ENCODE measurements around the gene SORCS2. TPM values are rescaled to one million over a fixed set of nuclear protein-coding genes. Genes with fewer than 3 reads are reported as not detected.

The SORCS2 gene
- total RNA-seq, 4 donors from 2014 or later = 0.26 to 17.1 (median 2.9) TPM

GRCh38 chr4:7256984-7257810 is 64.9 kb downstream of the SORCS2 start:
- H3K4me1 ChIP-seq = no peaks in the 10 kb centered on the region
- H3K4me3 ChIP-seq = no peak overlapping the region
- DNase-seq = peak; percentile 43 to 69
- no peaks in the 10 kb centered on the region for H3K36me3 ChIP-seq
- H3K27me3 ChIP-seq = no peaks in the 10 kb centered on the region
- intact Hi-C loops (cut with DNase I; ENCODE audit: low total_unique reads) = no loop called here
- TF ChIP-seq CTCF (IDR thresholded peaks at IDR 0.05) = no peak
- no peak for TF ChIP-seq POLR2A (IDR thresholded peaks at IDR 0.05)
- no peak overlapping the region for H3K27ac ChIP-seq
- H3K9me3 ChIP-seq = no peaks in the 10 kb centered on the region

- TF ChIP-seq POLR2A (IDR thresholded peaks at IDR 0.05) = no peak
- no peak for TF ChIP-seq CTCF (IDR thresholded peaks at IDR 0.05)
- H3K27ac ChIP-seq = no peak overlapping the region
- H3K4me3 ChIP-seq = no peak overlapping the region
- no peaks in the 10 kb centered on the region for H3K4me1 ChIP-seq
- DNase-seq = no peak
- no peaks in the 10 kb centered on the region for H3K27me3 ChIP-seq
- intact Hi-C loops (cut with DNase I; ENCODE audit: low total_unique reads) = no loop called here
- H3K36me3 ChIP-seq = no peaks in the 10 kb centered on the region
- H3K9me3 ChIP-seq = no peaks in the 10 kb centered on the region
Observed at GRCh38 chr4:7259039-7259438, 66.7 kb downstream of the SORCS2 start.

- Histone ChIP-seq H3K36me3 (no peaks in the 10 kb centered on the region), H3K9me3 (no peaks in the 10 kb centered on the region), H3K4me3 (no peak overlapping the region), H3K27ac (no peak overlapping the region), H3K27me3 (no peaks in the 10 kb centered on the region), H3K4me1 (no peaks in the 10 kb centered on the region)
- TF ChIP-seq POLR2A (IDR thresholded peaks at IDR 0.05) (no peak), CTCF (IDR thresholded peaks at IDR 0.05) (no peak)
- no peak for DNase-seq
- intact Hi-C loops (cut with DNase I; ENCODE audit: low total_unique reads) = no loop called here
Observed at GRCh38 chr4:7260569-7260968, 68.2 kb downstream of the SORCS2 start.

GRCh38 chr4:7261087-7261486 is 68.7 kb downstream of the SORCS2 start:
- Histone ChIP-seq H3K4me1 (no peaks in the 10 kb centered on the region), H3K27ac (no peak overlapping the region), H3K36me3 (no peaks in the 10 kb centered on the region), H3K27me3 (no peaks in the 10 kb centered on the region), H3K4me3 (no peak overlapping the region), H3K9me3 (no peaks in the 10 kb centered on the region)
- no peak for TF ChIP-seq CTCF (IDR thresholded peaks at IDR 0.05)
- TF ChIP-seq POLR2A (IDR thresholded peaks at IDR 0.05) = no peak
- intact Hi-C loops (cut with DNase I; ENCODE audit: low total_unique reads) = no loop called here
- no peak for DNase-seq

- Histone ChIP-seq H3K4me3 (no peak overlapping the region), H3K4me1 (no peaks in the 10 kb centered on the region), H3K36me3 (no peaks in the 10 kb centered on the region), H3K27me3 (no peaks in the 10 kb centered on the region), H3K9me3 (no peaks in the 10 kb centered on the region), H3K27ac (no peak overlapping the region)
- TF ChIP-seq POLR2A (IDR thresholded peaks at IDR 0.05) (no peak), CTCF (IDR thresholded peaks at IDR 0.05) (no peak)
- DNase-seq = no peak
- intact Hi-C loops (cut with DNase I; ENCODE audit: low total_unique reads) = no loop called here
Observed at GRCh38 chr4:7261536-7261935, 69.2 kb downstream of the SORCS2 start.

Measured in uterus (tissue), 4 donors.